Measurements from ENCODE around the gene TRAF2. TPM values are rescaled to one million over a fixed set of nuclear protein-coding genes. Genes with fewer than 3 reads are reported as not detected.

TRAF2 gene
- total and polyA plus RNA-seq, 2 of the 13 experiments (the other 11 are each of a cell fraction or from before 2014, with no cell fraction given) = 12.4 to 13.6 TPM

DNA sequence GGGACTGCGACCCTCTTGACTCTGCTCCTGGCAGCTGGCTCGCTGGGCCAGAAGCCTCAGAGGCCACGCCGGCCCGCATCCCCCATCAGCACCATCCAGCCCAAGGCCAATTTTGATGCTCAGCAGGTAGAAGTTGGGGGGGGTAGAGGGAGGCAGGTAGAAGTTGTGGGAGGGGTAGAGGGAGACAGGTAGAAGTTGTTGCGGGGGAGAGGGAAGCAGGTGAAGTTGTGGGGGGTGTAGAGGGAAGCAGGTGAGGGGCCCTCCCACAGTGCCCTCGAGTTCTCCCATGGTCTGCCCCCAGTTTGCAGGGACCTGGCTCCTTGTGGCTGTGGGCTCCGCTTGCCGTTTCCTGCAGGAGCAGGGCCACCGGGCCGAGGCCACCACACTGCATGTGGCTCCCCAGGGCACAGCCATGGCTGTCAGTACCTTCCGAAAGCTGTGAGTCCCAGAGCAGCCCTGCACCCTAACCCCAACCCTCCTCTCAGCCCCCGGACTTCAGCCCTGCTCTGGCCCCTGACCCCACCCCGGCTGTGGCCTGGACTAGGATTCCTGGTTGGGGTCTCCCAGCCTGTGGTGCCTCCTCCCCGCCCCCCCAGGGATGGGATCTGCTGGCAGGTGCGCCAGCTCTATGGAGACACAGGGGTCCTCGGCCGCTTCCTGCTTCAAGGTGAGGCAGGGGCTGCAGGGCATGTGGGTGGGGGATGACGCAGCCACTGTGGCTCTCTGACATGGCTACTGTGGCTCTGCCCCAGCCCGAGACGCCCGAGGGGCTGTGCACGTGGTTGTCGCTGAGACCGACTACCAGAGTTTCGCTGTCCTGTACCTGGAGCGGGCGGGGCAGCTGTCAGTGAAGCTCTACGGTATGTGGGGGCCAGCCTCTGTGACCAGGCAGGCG, 59.3 kb downstream of the TRAF2 start (continued):
- TF ChIP-seq, protein P1, sequence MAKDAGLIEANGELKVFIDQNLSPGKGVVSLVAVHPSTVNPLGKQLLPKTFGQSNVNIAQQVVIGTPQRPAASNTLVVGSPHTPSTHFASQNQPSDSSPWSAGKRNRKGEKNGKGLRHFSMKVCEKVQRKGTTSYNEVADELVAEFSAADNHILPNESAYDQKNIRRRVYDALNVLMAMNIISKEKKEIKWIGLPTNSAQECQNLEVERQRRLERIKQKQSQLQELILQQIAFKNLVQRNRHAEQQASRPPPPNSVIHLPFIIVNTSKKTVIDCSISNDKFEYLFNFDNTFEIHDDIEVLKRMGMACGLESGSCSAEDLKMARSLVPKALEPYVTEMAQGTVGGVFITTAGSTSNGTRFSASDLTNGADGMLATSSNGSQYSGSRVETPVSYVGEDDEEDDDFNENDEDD (CRISPR knock-in tag; IDR thresholded peaks at IDR 0.05; ENCODE audit: borderline replicate concordance) = peak; percentile 54; the same call in 1 of the 2 replicates
- TF ChIP-seq HNRNPLL (IDR thresholded peaks at IDR 0.05; ENCODE audit: low read depth, low read length, poor library complexity, severe bottlenecking) (peak; percentile 24), ZNF552 (CRISPR knock-in tag; IDR thresholded peaks at IDR 0.05; ENCODE audit: borderline replicate concordance) (no peak), ZZZ3 (CRISPR knock-in tag; IDR thresholded peaks at IDR 0.05; ENCODE audit: borderline replicate concordance) (no peak), SP5 (CRISPR knock-in tag; IDR thresholded peaks at IDR 0.05; ENCODE audit: borderline replicate concordance, low read depth) (peak; percentile 73; the same call in 1 of the 2 replicates), HNRNPK (IDR thresholded peaks at IDR 0.05; ENCODE audit: low read depth, low read length, poor library complexity, severe bottlenecking) (no peak), YEATS2 (CRISPR knock-in tag; IDR thresholded peaks at IDR 0.05; ENCODE audit: borderline replicate concordance) (no peak), MYC (CRISPR knock-in tag; IDR thresholded peaks at IDR 0.05; ENCODE audit: borderline replicate concordance) (peak; percentile 68; the same call in 1 of the 2 replicates), ZNF33B (CRISPR knock-in tag; IDR thresholded peaks at IDR 0.05) (no peak), ZNF589 (CRISPR knock-in tag; conservative IDR thresholded peaks at IDR 0.05) (0 out of 2 replicates have a peak, but pooled peaks have one; percentile 47), AHR (CRISPR knock-in tag; IDR thresholded peaks at IDR 0.05) (no peak), ZNF256 (CRISPR knock-in tag; conservative IDR thresholded peaks at IDR 0.05) (no peak), IKZF4 (CRISPR knock-in tag; IDR thresholded peaks at IDR 0.05; ENCODE audit: borderline replicate concordance, low read depth, not compliant biosample characterization) (no peak), HOXA7 (CRISPR knock-in tag; IDR thresholded peaks at IDR 0.05) (no peak), ZNF20 (CRISPR knock-in tag; IDR thresholded peaks at IDR 0.05) (no peak)
- TF ChIP-seq, protein P2, sequence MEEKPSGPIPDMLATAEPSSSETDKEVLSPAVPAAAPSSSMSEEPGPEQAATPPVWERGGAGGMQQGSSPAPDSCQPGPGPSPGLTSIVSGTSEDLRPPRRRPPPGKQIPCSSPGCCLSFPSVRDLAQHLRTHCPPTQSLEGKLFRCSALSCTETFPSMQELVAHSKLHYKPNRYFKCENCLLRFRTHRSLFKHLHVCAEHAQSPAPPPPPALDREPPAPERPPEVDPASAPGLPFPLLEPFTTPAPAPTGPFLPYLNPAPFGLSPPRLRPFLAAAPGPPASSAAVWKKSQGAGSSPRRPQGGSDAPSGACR (CRISPR knock-in tag; IDR thresholded peaks at IDR 0.05) = no peak
- TF ChIP-seq, protein P3, sequence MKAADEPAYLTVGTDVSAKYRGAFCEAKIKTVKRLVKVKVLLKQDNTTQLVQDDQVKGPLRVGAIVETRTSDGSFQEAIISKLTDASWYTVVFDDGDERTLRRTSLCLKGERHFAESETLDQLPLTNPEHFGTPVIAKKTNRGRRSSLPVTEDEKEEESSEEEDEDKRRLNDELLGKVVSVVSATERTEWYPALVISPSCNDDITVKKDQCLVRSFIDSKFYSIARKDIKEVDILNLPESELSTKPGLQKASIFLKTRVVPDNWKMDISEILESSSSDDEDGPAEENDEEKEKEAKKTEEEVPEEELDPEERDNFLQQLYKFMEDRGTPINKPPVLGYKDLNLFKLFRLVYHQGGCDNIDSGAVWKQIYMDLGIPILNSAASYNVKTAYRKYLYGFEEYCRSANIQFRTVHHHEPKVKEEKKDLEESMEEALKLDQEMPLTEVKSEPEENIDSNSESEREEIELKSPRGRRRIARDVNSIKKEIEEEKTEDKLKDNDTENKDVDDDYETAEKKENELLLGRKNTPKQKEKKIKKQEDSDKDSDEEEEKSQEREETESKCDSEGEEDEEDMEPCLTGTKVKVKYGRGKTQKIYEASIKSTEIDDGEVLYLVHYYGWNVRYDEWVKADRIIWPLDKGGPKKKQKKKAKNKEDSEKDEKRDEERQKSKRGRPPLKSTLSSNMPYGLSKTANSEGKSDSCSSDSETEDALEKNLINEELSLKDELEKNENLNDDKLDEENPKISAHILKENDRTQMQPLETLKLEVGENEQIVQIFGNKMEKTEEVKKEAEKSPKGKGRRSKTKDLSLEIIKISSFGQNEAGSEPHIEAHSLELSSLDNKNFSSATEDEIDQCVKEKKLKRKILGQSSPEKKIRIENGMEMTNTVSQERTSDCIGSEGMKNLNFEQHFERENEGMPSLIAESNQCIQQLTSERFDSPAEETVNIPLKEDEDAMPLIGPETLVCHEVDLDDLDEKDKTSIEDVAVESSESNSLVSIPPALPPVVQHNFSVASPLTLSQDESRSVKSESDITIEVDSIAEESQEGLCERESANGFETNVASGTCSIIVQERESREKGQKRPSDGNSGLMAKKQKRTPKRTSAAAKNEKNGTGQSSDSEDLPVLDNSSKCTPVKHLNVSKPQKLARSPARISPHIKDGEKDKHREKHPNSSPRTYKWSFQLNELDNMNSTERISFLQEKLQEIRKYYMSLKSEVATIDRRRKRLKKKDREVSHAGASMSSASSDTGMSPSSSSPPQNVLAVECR (CRISPR knock-in tag; IDR thresholded peaks at IDR 0.05; ENCODE audit: borderline replicate concordance) = peak; percentile 33; the same call in 1 of the 2 replicates
- TF ChIP-seq, protein P4, sequence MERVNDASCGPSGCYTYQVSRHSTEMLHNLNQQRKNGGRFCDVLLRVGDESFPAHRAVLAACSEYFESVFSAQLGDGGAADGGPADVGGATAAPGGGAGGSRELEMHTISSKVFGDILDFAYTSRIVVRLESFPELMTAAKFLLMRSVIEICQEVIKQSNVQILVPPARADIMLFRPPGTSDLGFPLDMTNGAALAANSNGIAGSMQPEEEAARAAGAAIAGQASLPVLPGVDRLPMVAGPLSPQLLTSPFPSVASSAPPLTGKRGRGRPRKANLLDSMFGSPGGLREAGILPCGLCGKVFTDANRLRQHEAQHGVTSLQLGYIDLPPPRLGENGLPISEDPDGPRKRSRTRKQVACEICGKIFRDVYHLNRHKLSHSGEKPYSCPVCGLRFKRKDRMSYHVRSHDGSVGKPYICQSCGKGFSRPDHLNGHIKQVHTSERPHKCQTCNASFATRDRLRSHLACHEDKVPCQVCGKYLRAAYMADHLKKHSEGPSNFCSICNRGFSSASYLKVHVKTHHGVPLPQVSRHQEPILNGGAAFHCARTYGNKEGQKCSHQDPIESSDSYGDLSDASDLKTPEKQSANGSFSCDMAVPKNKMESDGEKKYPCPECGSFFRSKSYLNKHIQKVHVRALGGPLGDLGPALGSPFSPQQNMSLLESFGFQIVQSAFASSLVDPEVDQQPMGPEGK (CRISPR knock-in tag; IDR thresholded peaks at IDR 0.05) = peak; percentile 67
- TF ChIP-seq, protein P5, sequence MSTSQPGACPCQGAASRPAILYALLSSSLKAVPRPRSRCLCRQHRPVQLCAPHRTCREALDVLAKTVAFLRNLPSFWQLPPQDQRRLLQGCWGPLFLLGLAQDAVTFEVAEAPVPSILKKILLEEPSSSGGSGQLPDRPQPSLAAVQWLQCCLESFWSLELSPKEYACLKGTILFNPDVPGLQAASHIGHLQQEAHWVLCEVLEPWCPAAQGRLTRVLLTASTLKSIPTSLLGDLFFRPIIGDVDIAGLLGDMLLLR (CRISPR knock-in tag; IDR thresholded peaks at IDR 0.05) = no peak
